Stimulated activated CD4-positive, alpha-beta T cell treated with anti-CD3 and anti-CD28 coated beads, Interleukin-15, amount 100 ng/mL, for 1 hour (primary cell): ENCODE measurements around the gene ST6GALNAC3.
A peak's percentile ranks its signal among the peaks of the same experiment; 100 is the strongest.

ENCODE experiments used
- DNase-seq, 2 donors: peaks; one replicate each; pipeline ENCODE4 v3.0.0-alpha.2; 2020; ENCODE audit warnings: low read depth in 1 of 2, low spot score in 1 of 2

Gene ST6GALNAC3

GRCh38 chr1:76140227-76140626, 65.7 kb downstream of the ST6GALNAC3 start:
- DNase-seq, result no peak

- DNase-seq, result no peak
Measured at GRCh38 chr1:76141929-76142328, 67.4 kb downstream of the ST6GALNAC3 start.

GRCh38 chr1:76142771-76143540, 68.4 kb downstream of the ST6GALNAC3 start:
- no peak for DNase-seq

DNA sequence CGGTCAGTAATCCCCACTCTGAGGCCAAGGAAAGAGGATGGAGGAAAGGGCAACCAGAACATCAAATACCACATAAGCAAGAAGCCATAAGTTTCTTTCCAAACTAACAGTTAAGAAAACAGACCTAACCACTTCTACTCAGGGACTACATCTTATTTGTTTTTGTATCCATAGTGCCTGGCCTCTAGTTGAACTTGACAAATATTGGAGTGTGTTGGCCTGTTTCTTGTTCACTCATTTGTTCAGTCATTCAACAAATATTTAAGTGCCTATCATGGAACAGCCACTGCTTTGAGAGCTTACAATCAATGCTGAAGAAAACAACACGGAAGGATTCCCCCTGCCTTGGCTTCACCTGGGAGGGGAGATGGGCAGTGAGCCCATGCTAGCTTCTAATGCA, 69.7 kb downstream of the ST6GALNAC3 start:
- no peak for DNase-seq

DNA sequence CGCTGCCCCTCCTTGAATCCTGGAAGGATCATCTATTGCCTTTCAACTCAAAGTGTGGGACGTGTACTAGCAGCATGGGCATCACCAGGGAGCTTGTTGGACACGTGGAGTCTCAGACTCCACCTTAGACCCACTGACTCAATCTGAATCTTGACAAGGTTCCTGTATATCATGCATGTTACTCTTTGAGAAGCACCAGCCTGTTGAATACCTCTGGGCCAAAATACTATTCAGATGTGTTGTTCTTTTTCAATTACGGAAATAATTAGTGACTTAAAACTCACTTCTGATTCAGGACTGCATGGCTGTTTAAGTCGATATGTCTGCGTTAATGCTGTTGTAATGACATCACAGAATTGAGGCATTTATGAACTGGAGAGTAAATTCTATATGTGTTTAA, 70.8 kb downstream of the ST6GALNAC3 start:
- no peak for DNase-seq

- DNase-seq, result no peak
Measured at GRCh38 chr1:76146184-76146583, 71.6 kb downstream of the ST6GALNAC3 start.

DNA sequence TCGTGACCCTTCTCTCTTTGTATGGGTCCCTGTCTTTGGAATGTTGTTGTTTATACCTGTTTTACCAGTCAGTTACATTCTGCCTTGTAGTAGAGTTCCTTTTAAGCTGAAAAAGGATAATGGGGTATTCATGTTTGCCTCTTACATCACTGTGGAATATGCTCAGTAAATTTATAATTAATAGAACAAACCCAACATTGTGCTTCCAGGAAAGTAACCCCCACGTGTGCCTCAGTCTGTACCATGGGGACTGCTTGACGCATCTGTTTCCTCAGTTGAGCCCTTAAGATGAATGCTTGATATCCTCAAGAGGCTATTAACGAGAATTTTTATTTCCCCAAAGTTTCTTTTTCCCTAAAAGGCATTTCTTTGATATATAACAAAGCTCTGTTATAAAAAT, 73.4 kb downstream of the ST6GALNAC3 start:
- DNase-seq, result no peak

GRCh38 chr1:76148460-76148859, 73.9 kb downstream of the ST6GALNAC3 start:
- DNase-seq, result no peak

DNA sequence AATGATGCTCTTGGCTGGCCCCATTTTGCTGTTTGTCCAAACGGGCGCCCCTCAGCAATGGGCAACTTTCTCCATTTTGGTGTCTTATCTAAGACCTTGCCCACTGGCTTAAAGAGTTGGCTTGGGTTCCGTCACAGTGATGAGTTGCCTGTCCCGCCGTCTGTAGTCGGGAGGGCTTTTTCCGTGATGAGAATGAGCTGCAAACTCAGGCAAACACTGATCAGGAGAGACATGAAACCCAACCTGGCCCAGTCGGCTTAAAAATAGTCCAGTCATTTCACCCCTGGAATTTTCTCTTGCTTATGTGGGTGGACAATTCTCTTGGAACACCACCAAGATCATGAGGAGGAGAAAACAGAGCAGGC, 79.3 kb downstream of the ST6GALNAC3 start:
- no peak for DNase-seq

- peak; percentile 57 to 64 for DNase-seq
Measured at GRCh38 chr1:76154206-76154956, 79.8 kb downstream of the ST6GALNAC3 start.

GRCh38 chr1:76156987-76157386, 82.4 kb downstream of the ST6GALNAC3 start:
- DNase-seq, result no peak

- no peak for DNase-seq
Measured at GRCh38 chr1:76158126-76158525, 83.6 kb downstream of the ST6GALNAC3 start.

- DNase-seq, result no peak
Measured at GRCh38 chr1:76160225-76160624, 85.7 kb downstream of the ST6GALNAC3 start.

DNA sequence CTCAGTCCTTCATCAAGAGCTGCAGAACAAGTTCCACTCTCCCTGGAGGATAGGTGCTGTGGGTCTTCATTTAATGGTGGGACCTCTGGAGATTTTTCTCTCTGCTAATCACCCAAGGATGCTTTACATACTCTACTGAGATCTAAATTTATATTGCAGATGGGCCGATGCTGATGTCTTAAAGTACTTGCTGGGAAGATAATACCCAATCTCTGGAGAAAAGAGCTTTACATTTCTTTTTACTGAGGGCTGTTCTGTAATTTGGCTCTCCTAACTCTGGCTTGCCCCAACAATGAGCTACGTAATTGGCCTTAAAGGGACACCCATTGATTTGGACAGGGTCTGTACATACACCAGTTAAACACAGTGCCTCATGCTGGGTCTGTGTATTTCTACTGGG, 86.9 kb downstream of the ST6GALNAC3 start:
- no peak for DNase-seq

- no peak for DNase-seq
Measured at GRCh38 chr1:76162254-76162653, 87.7 kb downstream of the ST6GALNAC3 start.

DNA sequence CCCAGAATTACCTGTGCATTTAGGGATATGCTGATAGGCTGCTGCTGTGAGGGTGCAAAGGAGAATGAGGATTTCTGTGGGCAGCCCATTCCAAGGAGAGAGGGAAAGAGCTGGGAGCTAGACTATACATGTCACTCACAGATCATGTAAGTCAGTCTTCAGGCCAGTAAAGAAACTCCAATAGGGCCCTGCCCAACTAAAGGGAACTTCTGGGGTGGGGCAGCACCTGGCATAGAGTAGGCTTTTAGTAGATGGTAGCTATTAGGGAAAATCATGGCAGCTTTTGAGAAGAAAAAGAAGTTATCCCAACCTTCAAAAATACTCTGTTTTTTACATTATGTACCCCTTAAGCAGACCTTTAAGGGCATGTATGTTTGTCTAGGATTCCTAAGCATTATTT, 89.6 kb downstream of the ST6GALNAC3 start:
- DNase-seq, result no peak

DNA sequence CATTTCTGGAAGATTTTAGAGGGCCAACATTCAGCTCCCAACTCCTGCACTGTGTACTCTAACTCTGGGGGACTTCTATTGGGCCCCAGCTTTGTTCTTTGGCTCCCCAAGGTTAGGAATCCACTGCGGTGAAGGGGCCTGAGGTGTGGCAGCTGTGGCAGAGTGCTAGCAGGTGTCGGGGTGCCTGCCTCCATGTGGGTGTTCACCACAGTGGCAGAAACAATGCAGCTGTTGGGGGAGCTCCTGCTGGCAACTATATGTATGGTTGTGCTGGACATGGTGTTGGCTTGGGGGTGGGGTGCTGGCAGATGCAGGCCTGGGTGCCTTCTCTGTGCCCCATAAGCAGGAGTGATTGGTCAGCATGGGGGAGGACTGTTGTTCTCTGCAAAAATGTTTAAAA, 95.5 kb downstream of the ST6GALNAC3 start:
- no peak for DNase-seq

- no peak for DNase-seq
Measured at GRCh38 chr1:76170513-76170912, 96.0 kb downstream of the ST6GALNAC3 start.

DNA sequence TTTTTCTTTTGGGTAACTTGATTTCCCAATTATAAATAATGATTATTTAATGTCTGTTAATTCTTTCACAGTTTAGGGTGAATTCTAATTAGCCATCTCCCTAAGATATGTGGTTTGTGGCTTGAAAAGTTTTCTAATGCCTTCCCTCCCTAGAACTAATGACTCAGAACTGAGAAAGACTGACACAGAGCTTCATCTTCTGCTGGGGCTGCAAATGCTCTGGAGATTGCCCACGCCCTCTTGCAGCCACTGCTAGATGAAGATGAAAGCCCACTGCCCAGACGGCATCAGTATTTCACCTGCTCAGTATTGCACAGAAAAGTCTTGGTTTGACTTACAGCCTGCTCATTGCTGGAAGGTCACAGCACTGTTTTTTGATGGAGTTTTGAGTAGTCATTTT, 101.5 kb downstream of the ST6GALNAC3 start:
- DNase-seq, result no peak

GRCh38 chr1:76177615-76178014, 103.1 kb downstream of the ST6GALNAC3 start:
- no peak for DNase-seq

DNA sequence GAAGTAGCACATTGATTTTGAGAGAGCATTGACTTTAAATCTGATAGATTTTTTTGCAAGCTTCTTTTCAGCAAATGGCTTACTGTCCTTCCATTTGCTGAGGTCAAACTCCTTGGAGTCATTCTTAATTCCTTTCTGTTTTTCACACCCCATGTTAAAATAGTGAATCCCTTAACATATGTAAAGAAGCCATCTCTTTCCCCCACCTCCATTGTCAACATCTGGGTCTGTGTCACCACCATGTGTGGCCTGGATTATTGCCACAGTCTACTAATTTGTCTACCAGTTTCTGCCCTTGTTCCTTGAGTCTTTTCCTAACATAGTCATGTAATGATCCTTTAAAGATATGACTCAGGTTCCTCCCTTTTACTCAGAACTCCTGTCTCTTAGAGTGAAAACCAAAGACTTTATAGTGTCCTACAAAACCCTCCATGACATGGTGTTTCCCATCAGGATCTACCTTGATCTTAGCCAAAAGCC, 104.7 kb downstream of the ST6GALNAC3 start:
- DNase-seq, result no peak

DNA sequence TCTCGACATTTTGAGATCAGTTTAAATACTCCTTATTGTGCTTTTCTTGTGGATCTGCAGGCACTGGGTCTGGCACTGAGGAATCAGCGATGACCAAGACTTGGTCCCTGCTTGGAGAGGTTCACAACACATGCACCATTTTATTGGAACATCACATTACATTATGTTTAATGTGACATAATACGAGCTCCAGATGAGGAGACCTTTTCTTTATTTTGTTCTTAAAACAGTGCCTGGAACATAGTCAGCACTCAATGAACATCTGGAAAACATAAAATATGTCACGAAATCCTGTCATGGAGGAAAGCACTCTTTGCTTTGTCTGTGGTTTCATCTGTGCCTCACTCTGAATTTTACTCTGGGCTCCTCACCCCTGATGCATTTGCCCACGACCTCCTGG, 110.7 kb downstream of the ST6GALNAC3 start:
- no peak for DNase-seq
